Measurements from ENCODE around the gene PABPC1L. TPM values are rescaled to one million over a fixed set of nuclear protein-coding genes. Genes with fewer than 3 reads are reported as not detected.
A peak's percentile ranks its signal among the peaks of the same experiment; 100 is the strongest.

The PABPC1L gene
- polyA plus RNA-seq, 1 donor (not counting 4 experiments of a cell fraction or from before 2014, with no cell fraction given) = 31.4 TPM

GRCh38 chr20:44959082-44959637 lies 49.3 kb downstream of the PABPC1L start:
- TF ChIP-seq EZH2 (IDR thresholded peaks at IDR 0.05; ENCODE audit: low read length) (no peak), CTCF (optimal IDR thresholded peaks at IDR 0.05 in 1 of 3, IDR thresholded peaks at IDR 0.05 in 1 of 3, conservative IDR thresholded peaks at IDR 0.05 in 1 of 3; ENCODE audit: extremely low read depth in 1 of 3, insufficient read depth in 2 of 3, low read length in 3 of 3) (no peak)
- Histone ChIP-seq H3K4me3 (ENCODE audit: control insufficient read depth in 2 of 3, extremely low read depth in 1 of 3, insufficient read depth in 2 of 3, low read depth in 1 of 3, low read length in 3 of 3) (peak overlapping the region; percentile 58 to 79 (median 62)), H3K9ac (ENCODE audit: control insufficient read depth, extremely low read depth, insufficient read depth, low read length) (peak overlapping the region; percentile 73), H3K9me3 (ENCODE audit: control insufficient read depth, low read depth, low read length) (no peaks in the 10 kb centered on the region), H3K4me2 (ENCODE audit: control insufficient read depth, extremely low read depth, insufficient read depth, low read depth, low read length) (peak overlapping the region; percentile 93), H3K79me2 (ENCODE audit: control insufficient read depth, insufficient read depth, low read length) (peaks cover 45% of the 10 kb centered on the region), H3K27ac (ENCODE audit: control insufficient read depth, insufficient read depth, low read length) (peak overlapping the region; percentile 73), H3K4me1 (ENCODE audit: control insufficient read depth, extremely low read depth, insufficient read depth, low read length) (peaks cover 33% of the 10 kb centered on the region), H4K20me1 (ENCODE audit: control insufficient read depth, extremely low read depth, insufficient read depth, low read length) (peaks cover 8% of the 10 kb centered on the region), H2AFZ (ENCODE audit: control insufficient read depth, low read length) (no peak overlapping the region), H3K27me3 (ENCODE audit: control insufficient read depth, extremely low read depth, insufficient read depth, low read length) (no peaks in the 10 kb centered on the region), H3K36me3 (ENCODE audit: control insufficient read depth in 2 of 2, extremely low read depth in 1 of 2, insufficient read depth in 2 of 2, low read length in 2 of 2) (peaks cover 18 to 25% of the 10 kb centered on the region in 2 experiments), H3K9me1 (ENCODE audit: control insufficient read depth, extremely low read depth, insufficient read depth, low read length) (peaks cover 3% of the 10 kb centered on the region)
- DNase-seq (ENCODE audit: low read depth, low spot score) = no peak
- dilution Hi-C loops (cut with MboI; ENCODE audit: extremely low pct_ligation_motif_present, low sequenced_read_pairs) = no loop called here
- peak; percentile 13 for FAIRE-seq

GRCh38 chr20:44959638-44960102 lies 49.8 kb downstream of the PABPC1L start:
- FAIRE-seq (no peak), DNase-seq (ENCODE audit: low read depth, low spot score) (no peak)
- peak overlapping the region; percentile 32 for H2AFZ ChIP-seq (ENCODE audit: control insufficient read depth, low read length)
- no peaks in the 10 kb centered on the region for H3K9me3 ChIP-seq (ENCODE audit: control insufficient read depth, low read depth, low read length)
- peaks cover 8% of the 10 kb centered on the region for H4K20me1 ChIP-seq (ENCODE audit: control insufficient read depth, extremely low read depth, insufficient read depth, low read length)
- peaks cover 33% of the 10 kb centered on the region for H3K4me1 ChIP-seq (ENCODE audit: control insufficient read depth, extremely low read depth, insufficient read depth, low read length)
- TF ChIP-seq CTCF (optimal IDR thresholded peaks at IDR 0.05 in 1 of 3, IDR thresholded peaks at IDR 0.05 in 1 of 3, conservative IDR thresholded peaks at IDR 0.05 in 1 of 3; ENCODE audit: extremely low read depth in 1 of 3, insufficient read depth in 2 of 3, low read length in 3 of 3) (peak in 1 of 3 experiments; percentile 8), EZH2 (IDR thresholded peaks at IDR 0.05; ENCODE audit: low read length) (no peak)
- H3K4me2 ChIP-seq (ENCODE audit: control insufficient read depth, extremely low read depth, insufficient read depth, low read depth, low read length) = peak overlapping the region; percentile 93
- peak overlapping the region; percentile 73 for H3K27ac ChIP-seq (ENCODE audit: control insufficient read depth, insufficient read depth, low read length)
- dilution Hi-C loops (cut with MboI; ENCODE audit: extremely low pct_ligation_motif_present, low sequenced_read_pairs) = no loop called here
- peaks cover 13 to 25% of the 10 kb centered on the region in 2 experiments for H3K36me3 ChIP-seq (ENCODE audit: control insufficient read depth in 2 of 2, extremely low read depth in 1 of 2, insufficient read depth in 2 of 2, low read length in 2 of 2)
- H3K9ac ChIP-seq (ENCODE audit: control insufficient read depth, extremely low read depth, insufficient read depth, low read length) = peak overlapping the region; percentile 73
- peaks cover 43% of the 10 kb centered on the region for H3K79me2 ChIP-seq (ENCODE audit: control insufficient read depth, insufficient read depth, low read length)
- H3K9me1 ChIP-seq (ENCODE audit: control insufficient read depth, extremely low read depth, insufficient read depth, low read length) = peaks cover 3% of the 10 kb centered on the region
- no peaks in the 10 kb centered on the region for H3K27me3 ChIP-seq (ENCODE audit: control insufficient read depth, extremely low read depth, insufficient read depth, low read length)
- peak overlapping the region; percentile 58 to 79 (median 62) for H3K4me3 ChIP-seq (ENCODE audit: control insufficient read depth in 2 of 3, extremely low read depth in 1 of 3, insufficient read depth in 2 of 3, low read depth in 1 of 3, low read length in 3 of 3)

All from keratinocyte (primary cell).